Measurements from ENCODE around the gene ABHD10. TPM values are rescaled to one million over a fixed set of nuclear protein-coding genes. Genes with fewer than 3 reads are reported as not detected.

The ABHD10 gene
- total RNA-seq, 6 experiments from 2014 or later, result 16.7 to 25.2 (median 20.8) TPM

GRCh38 chr3:112038863-112039262, 60.0 kb downstream of the ABHD10 start:
- ATAC-seq (no peak), DNase-seq (no peak)
- no peak overlapping the region for H3K4me3 ChIP-seq
- H3K27ac ChIP-seq, result no peak overlapping the region
- TF ChIP-seq CTCF (IDR thresholded peaks at IDR 0.05) (no peak), POLR2A (IDR thresholded peaks at IDR 0.05) (no peak)
- no peaks in the 10 kb centered on the region for H3K27me3 ChIP-seq
- WGBS (ENCODE audit: insufficient coverage, low coverage, low lambda C conversion rate, missing lambda C conversion rate), result 61% methylated on average over 3 of the region's 3 CpGs
- intact Hi-C loops (cut with DNase I), result no loop called here
- H3K4me1 ChIP-seq, result peaks cover 0 to 4% (median 0%) of the 10 kb centered on the region in 4 donors
- no peaks in the 10 kb centered on the region for H3K36me3 ChIP-seq
- no peaks in the 10 kb centered on the region for H3K9me3 ChIP-seq

GRCh38 chr3:112041321-112041720, 62.5 kb downstream of the ABHD10 start:
- Histone ChIP-seq H3K27ac (no peak overlapping the region), H3K9me3 (no peaks in the 10 kb centered on the region), H3K4me3 (no peak overlapping the region), H3K36me3 (no peaks in the 10 kb centered on the region), H3K27me3 (no peaks in the 10 kb centered on the region), H3K4me1 (peaks cover 0 to 7% (median 0%) of the 10 kb centered on the region in 4 donors)
- TF ChIP-seq POLR2A (IDR thresholded peaks at IDR 0.05) (no peak), CTCF (IDR thresholded peaks at IDR 0.05) (no peak)
- intact Hi-C loops (cut with DNase I), result no loop called here
- no peak for DNase-seq
- no peak for ATAC-seq

DNA sequence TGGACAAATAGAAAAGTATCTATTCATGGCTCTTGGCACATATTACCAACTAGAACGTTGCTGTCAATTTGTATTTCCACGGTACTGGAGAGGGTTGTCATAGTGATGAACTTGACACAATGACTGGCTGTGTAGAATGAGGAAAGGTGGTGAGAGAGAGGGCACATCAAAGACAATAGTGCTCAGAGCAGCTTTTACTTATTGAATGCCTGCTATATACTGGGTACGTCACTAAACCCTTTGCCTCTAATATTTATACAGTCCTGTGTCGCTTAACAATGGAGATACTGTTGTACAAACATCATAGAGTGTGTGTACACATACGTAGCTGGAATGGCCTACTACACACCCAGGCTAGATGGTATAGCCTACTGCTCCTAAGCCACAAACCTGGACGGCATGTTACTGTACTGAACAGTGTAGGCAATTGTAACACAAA, 64.0 kb downstream of the ABHD10 start:
- Histone ChIP-seq H3K27me3 (no peaks in the 10 kb centered on the region), H3K4me3 (no peak overlapping the region), H3K27ac (no peak overlapping the region), H3K4me1 (peaks cover 0 to 7% (median 0%) of the 10 kb centered on the region in 4 donors), H3K36me3 (no peaks in the 10 kb centered on the region), H3K9me3 (no peaks in the 10 kb centered on the region)
- TF ChIP-seq POLR2A (IDR thresholded peaks at IDR 0.05) (no peak), CTCF (IDR thresholded peaks at IDR 0.05) (no peak)
- DNase-seq, result no peak
- WGBS (ENCODE audit: insufficient coverage, low coverage, low lambda C conversion rate, missing lambda C conversion rate), result 49% methylated on average over 4 of the region's 6 CpGs
- intact Hi-C loops (cut with DNase I), result no loop called here
- no peak for ATAC-seq

Other genes with a start within 250 kb of the ABHD10 start
- gene PHLDB2, start 119.8 kb upstream of the ABHD10 start, total RNA-seq, result 10 to 100 TPM; 21.9 to 40.6 (median 31.2) TPM
- not detected for gene TAGLN3, start 19.9 kb downstream of the ABHD10 start, total RNA-seq
- gene TMPRSS7, start 55.7 kb downstream of the ABHD10 start, total RNA-seq, result not detected
- under 1 TPM; 0.12 to 0.69 (median 0.34) TPM for gene C3orf52, start 107.4 kb downstream of the ABHD10 start, total RNA-seq
- gene GCSAM, start 154.2 kb downstream of the ABHD10 start, total RNA-seq, result under 1 TPM in 2 of 6 experiments, not detected in 4; 0.12 to 0.18 TPM

All from right lobe of liver (tissue), 6 donors.